Measurements from ENCODE around the gene CIB2.

The CIB2 gene

GRCh38 chr15:78149068-78149804 is 18.0 kb upstream of the CIB2 start, which contains the start of gene IDH3A (continued):
- TF ChIP-seq, protein P1, sequence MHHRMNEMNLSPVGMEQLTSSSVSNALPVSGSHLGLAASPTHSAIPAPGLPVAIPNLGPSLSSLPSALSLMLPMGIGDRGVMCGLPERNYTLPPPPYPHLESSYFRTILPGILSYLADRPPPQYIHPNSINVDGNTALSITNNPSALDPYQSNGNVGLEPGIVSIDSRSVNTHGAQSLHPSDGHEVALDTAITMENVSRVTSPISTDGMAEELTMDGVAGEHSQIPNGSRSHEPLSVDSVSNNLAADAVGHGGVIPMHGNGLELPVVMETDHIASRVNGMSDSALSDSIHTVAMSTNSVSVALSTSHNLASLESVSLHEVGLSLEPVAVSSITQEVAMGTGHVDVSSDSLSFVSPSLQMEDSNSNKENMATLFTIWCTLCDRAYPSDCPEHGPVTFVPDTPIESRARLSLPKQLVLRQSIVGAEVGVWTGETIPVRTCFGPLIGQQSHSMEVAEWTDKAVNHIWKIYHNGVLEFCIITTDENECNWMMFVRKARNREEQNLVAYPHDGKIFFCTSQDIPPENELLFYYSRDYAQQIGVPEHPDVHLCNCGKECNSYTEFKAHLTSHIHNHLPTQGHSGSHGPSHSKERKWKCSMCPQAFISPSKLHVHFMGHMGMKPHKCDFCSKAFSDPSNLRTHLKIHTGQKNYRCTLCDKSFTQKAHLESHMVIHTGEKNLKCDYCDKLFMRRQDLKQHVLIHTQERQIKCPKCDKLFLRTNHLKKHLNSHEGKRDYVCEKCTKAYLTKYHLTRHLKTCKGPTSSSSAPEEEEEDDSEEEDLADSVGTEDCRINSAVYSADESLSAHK (tag by site-specific recombination; IDR thresholded peaks at IDR 0.05) = no peak
- TF ChIP-seq ZNF777 (tag by site-specific recombination; IDR thresholded peaks at IDR 0.05; ENCODE audit: borderline replicate concordance) (no peak), KLF9 (tag by site-specific recombination; IDR thresholded peaks at IDR 0.05; ENCODE audit: low read depth) (peak; percentile 89), ZNF660 (tag by site-specific recombination; IDR thresholded peaks at IDR 0.05) (peak; percentile 44; the same call in 1 of the 2 replicates), SCRT1 (tag by site-specific recombination; IDR thresholded peaks at IDR 0.05; ENCODE audit: borderline replicate concordance) (no peak), SP2 (tag by site-specific recombination; IDR thresholded peaks at IDR 0.05) (peak; percentile 93), ZNF18 (tag by site-specific recombination; IDR thresholded peaks at IDR 0.05) (no peak), OSR2 (tag by site-specific recombination; IDR thresholded peaks at IDR 0.05) (no peak), ZNF274 (IDR thresholded peaks at IDR 0.05; ENCODE audit: low read length) (no peak), ZNF274 (tag by site-specific recombination; IDR thresholded peaks at IDR 0.05; ENCODE audit: borderline replicate concordance) (no peak), ZNF24 (tag by site-specific recombination; IDR thresholded peaks at IDR 0.05) (0 out of 2 replicates have a peak, but pooled peaks have one; percentile 37), MEIS1 (CRISPR knock-in tag; IDR thresholded peaks at IDR 0.05; ENCODE audit: borderline replicate concordance) (no peak), EGR2 (tag by site-specific recombination; IDR thresholded peaks at IDR 0.05; ENCODE audit: low read depth) (peak; percentile 80), GLI2 (tag by site-specific recombination; IDR thresholded peaks at IDR 0.05; ENCODE audit: borderline replicate concordance, low read depth) (no peak), ZBTB6 (tag by site-specific recombination; IDR thresholded peaks at IDR 0.05) (no peak), ZBTB44 (tag by site-specific recombination; IDR thresholded peaks at IDR 0.05) (0 out of 2 replicates have a peak, but pooled peaks have one; percentile 5), ZNF701 (tag by site-specific recombination; IDR thresholded peaks at IDR 0.05) (no peak), ZNF416 (tag by site-specific recombination; IDR thresholded peaks at IDR 0.05) (no peak), HOXC10 (CRISPR knock-in tag; IDR thresholded peaks at IDR 0.05) (no peak), ZBTB8A (tag by site-specific recombination; IDR thresholded peaks at IDR 0.05) (peak; percentile 27; the same call in 1 of the 2 replicates), ZNF426 (tag by site-specific recombination; IDR thresholded peaks at IDR 0.05) (no peak), ZNF561 (tag by site-specific recombination; IDR thresholded peaks at IDR 0.05; ENCODE audit: borderline replicate concordance) (peak; percentile 35; the same call in 1 of the 2 replicates), ZSCAN5A (tag by site-specific recombination; IDR thresholded peaks at IDR 0.05) (no peak), ZNF530 (tag by site-specific recombination; IDR thresholded peaks at IDR 0.05; ENCODE audit: low read depth) (no peak), ZNF169 (tag by site-specific recombination; IDR thresholded peaks at IDR 0.05) (no peak), ZNF248 (tag by site-specific recombination; IDR thresholded peaks at IDR 0.05) (no peak), BCL11B (tag by site-specific recombination; IDR thresholded peaks at IDR 0.05; ENCODE audit: low read depth) (no peak), ZXDB (tag by site-specific recombination; IDR thresholded peaks at IDR 0.05) (no peak; the same call in none of the 2 replicates)
- TF ChIP-seq, protein P2, sequence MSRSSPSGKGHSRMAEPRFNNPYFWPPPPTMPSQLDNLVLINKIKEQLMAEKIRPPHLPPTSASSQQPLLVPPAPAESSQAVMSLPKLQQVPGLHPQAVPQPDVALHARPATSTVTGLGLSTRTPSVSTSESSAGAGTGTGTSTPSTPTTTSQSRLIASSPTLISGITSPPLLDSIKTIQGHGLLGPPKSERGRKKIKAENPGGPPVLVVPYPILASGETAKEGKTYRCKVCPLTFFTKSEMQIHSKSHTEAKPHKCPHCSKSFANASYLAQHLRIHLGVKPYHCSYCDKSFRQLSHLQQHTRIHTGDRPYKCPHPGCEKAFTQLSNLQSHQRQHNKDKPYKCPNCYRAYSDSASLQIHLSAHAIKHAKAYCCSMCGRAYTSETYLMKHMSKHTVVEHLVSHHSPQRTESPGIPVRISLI (tag by site-specific recombination; IDR thresholded peaks at IDR 0.05) = no peak; the same call in 1 of the 2 replicates
- TF ChIP-seq, protein P3, sequence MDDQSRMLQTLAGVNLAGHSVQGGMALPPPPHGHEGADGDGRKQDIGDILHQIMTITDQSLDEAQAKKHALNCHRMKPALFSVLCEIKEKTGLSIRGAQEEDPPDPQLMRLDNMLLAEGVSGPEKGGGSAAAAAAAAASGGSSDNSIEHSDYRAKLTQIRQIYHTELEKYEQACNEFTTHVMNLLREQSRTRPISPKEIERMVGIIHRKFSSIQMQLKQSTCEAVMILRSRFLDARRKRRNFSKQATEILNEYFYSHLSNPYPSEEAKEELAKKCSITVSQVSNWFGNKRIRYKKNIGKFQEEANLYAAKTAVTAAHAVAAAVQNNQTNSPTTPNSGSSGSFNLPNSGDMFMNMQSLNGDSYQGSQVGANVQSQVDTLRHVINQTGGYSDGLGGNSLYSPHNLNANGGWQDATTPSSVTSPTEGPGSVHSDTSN (CRISPR knock-in tag; IDR thresholded peaks at IDR 0.05) = peak; percentile 84
